Mucosa of rectum (tissue), 2 donors: ENCODE data around the gene APELA.

Experiments
- H3K27ac ChIP-seq, 2 donors: one replicate each; pipeline ENCODE4 v1.7.0; 2013; ENCODE audit warnings: inconsistent platforms in 2 of 2, low read depth in 2 of 2, low read length in 2 of 2
- H3K27me3 ChIP-seq, 2 donors: one replicate each; pipeline ENCODE4 v1.7.0; 2013; ENCODE audit warnings: low read length in 2 of 2; ENCODE audit not compliant: control insufficient read depth in 2 of 2, insufficient read depth in 2 of 2
- H3K36me3 ChIP-seq, 2 donors: one replicate each; pipeline ENCODE4 v1.7.0; 2013; ENCODE audit warnings: low read length in 2 of 2; ENCODE audit not compliant: control insufficient read depth in 2 of 2, insufficient read depth in 2 of 2
- H3K4me1 ChIP-seq, 2 donors: one replicate each; pipeline ENCODE4 v1.7.0; 2013; ENCODE audit warnings: low read length in 2 of 2, mild to moderate bottlenecking in 1 of 2; ENCODE audit not compliant: control insufficient read depth in 2 of 2, insufficient read depth in 2 of 2
- H3K4me3 ChIP-seq, 2 donors: one replicate each; pipeline ENCODE4 v1.7.0; 2013; ENCODE audit warnings: low read length in 2 of 2
- H3K9ac ChIP-seq, 2 donors: one replicate each; pipeline ENCODE4 v1.7.0; 2013; ENCODE audit warnings: low read length in 2 of 2, low read depth in 1 of 2, mild to moderate bottlenecking in 1 of 2
- H3K9me3 ChIP-seq, 2 donors: one replicate each; pipeline ENCODE4 v1.7.0; 2013; ENCODE audit warnings: low read length in 2 of 2; ENCODE audit not compliant: control insufficient read depth in 2 of 2
- donor health status: healthy.
- donor health status: Normal muscosa, but diverticular disease.

APELA gene

GRCh38 chr4:164943192-164943591 is 66.2 kb downstream of the APELA start:
- Histone ChIP-seq H3K4me1 (no peaks in the 10 kb centered on the region), H3K9ac (no peak overlapping the region), H3K27ac (no peak overlapping the region), H3K4me3 (no peak overlapping the region), H3K27me3 (peaks cover 0 to 2% of the 10 kb centered on the region in 2 donors), H3K36me3 (no peaks in the 10 kb centered on the region), H3K9me3 (no peaks in the 10 kb centered on the region)

DNA sequence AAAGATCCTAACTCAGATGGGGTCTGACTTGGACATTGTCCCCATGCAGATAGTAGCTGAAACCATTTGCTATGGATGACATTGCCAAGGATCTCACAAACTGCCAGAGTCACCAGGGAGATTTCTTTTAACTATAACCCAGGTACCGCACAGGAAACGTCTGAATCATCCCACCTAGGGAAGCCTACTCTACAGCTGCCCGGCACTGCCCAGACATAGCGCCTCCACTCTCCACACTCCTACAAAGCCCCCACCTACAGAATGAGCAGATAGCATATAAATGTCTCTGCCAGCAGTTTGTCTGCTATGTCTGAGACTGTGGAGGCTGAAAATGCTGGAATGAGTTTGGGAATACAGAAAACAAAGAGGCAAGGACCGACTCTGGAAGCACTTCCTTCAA is 68.2 kb downstream of the APELA start:
- Histone ChIP-seq H3K4me3 (no peak overlapping the region), H3K4me1 (no peaks in the 10 kb centered on the region), H3K27ac (no peak overlapping the region), H3K36me3 (no peaks in the 10 kb centered on the region), H3K9ac (no peak overlapping the region), H3K27me3 (peaks cover 2 to 3% of the 10 kb centered on the region in 2 donors), H3K9me3 (no peaks in the 10 kb centered on the region)

DNA sequence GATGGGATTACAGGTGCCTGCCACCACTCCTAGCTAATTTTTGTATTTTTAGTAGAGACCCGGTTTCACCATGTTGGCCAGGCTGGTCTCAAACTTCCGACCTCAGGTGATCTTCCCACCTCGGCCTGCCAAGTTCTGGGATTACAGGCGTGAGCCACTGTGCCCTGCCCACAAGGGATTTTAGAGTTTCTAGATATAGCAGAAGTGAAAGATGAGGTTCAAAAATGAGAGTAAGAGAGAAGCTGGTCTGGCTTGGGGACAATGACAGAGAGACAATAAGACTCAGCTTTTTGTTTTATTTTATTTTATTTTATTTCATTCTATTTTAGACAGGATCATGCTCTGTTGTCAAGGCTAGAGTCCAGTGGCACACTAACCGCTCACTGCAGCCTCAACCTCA is 69.8 kb downstream of the APELA start:
- no peaks in the 10 kb centered on the region for H3K4me1 ChIP-seq
- no peak overlapping the region for H3K9ac ChIP-seq
- no peak overlapping the region for H3K4me3 ChIP-seq
- no peak overlapping the region for H3K27ac ChIP-seq
- H3K27me3 ChIP-seq = peaks cover 3 to 4% of the 10 kb centered on the region in 2 donors
- no peaks in the 10 kb centered on the region for H3K9me3 ChIP-seq
- no peaks in the 10 kb centered on the region for H3K36me3 ChIP-seq
